Esophagus (tissue), 2 donors: ENCODE measurements around the gene FGF1. TPM values are rescaled to one million over a fixed set of nuclear protein-coding genes. Genes with fewer than 3 reads are reported as not detected.
"Not testable (repeated sequence)": the region's sequence is repeated elsewhere in the genome, so short reads cannot be mapped to it uniquely, and the experiment has no call there.

Experiments
- H3K27ac ChIP-seq, 2 donors: one replicate each; pipeline ENCODE4 v1.5.1; 2013; ENCODE audit warnings: low read depth in 2 of 2, mild to moderate bottlenecking in 2 of 2, inconsistent platforms in 1 of 2, low read length in 1 of 2, moderate library complexity in 1 of 2
- H3K27me3 ChIP-seq, 2 donors: one replicate each; pipeline ENCODE4 v1.6.1; 2013; ENCODE audit warnings: low read length in 2 of 2, control low read depth in 1 of 2, mild to moderate bottlenecking in 1 of 2; ENCODE audit not compliant: insufficient read depth in 2 of 2, control insufficient read depth in 1 of 2
- H3K36me3 ChIP-seq, 2 donors: one replicate each; pipeline ENCODE4 v1.6.1; 2013; ENCODE audit warnings: low read length in 1 of 2; ENCODE audit not compliant: control insufficient read depth in 2 of 2, insufficient read depth in 2 of 2
- H3K4me1 ChIP-seq, 2 donors: one replicate each; pipeline ENCODE4 v1.6.1; 2013; ENCODE audit warnings: low read length in 1 of 2; ENCODE audit not compliant: control insufficient read depth in 2 of 2, insufficient read depth in 2 of 2
- H3K4me3 ChIP-seq, 2 donors: one replicate each; pipeline ENCODE4 v1.5.1; 2013; ENCODE audit warnings: low read length in 2 of 2, mild to moderate bottlenecking in 2 of 2, low read depth in 1 of 2, moderate library complexity in 1 of 2
- H3K9me3 ChIP-seq, 2 donors: one replicate each; pipeline ENCODE4 v1.6.1; 2013; ENCODE audit warnings: mild to moderate bottlenecking in 2 of 2, low read depth in 1 of 2, low read length in 1 of 2, moderate library complexity in 1 of 2; ENCODE audit not compliant: control insufficient read depth in 2 of 2, insufficient read depth in 1 of 2
- WGBS, 2 donors: extraction: QIAGEN DNeasy Blood & Tissue Kit; methylation state at CpG; one replicate each; pipeline ENCODE4 v1.1.7; 2013; 5-methylcytosine and 5-hydroxymethylcytosine counted together
- polyA plus RNA-seq, 2 donors: library from polyadenylated mRNA; stranded (reverse); fragments of 200-250 nt; gene quantifications; one replicate each; pipeline ENCODE4 v1.2.3, GENCODE V29; 2013
- donor health status: healthy with polysubstance abuse.
- donor health status: Bipolar disorder and iron deficiency.

The FGF1 gene
- polyA plus RNA-seq, 2 donors: 0.56 to 0.57 TPM

- no peaks in the 10 kb centered on the region for H3K4me1 ChIP-seq
- no peak overlapping the region for H3K27ac ChIP-seq
- H3K36me3 ChIP-seq: no peaks in the 10 kb centered on the region
- H3K9me3 ChIP-seq: no peaks in the 10 kb centered on the region
- H3K27me3 ChIP-seq: no peaks in the 10 kb centered on the region
- no peak overlapping the region for H3K4me3 ChIP-seq
- 76 to 81% methylated on average over 8 of the region's 8 CpGs for WGBS, 2 donors
Observed at GRCh38 chr5:142650881-142651280, 35.0 kb downstream of the FGF1 start.

GRCh38 chr5:142650060-142650459 is 35.8 kb downstream of the FGF1 start:
- no peak overlapping the region for H3K27ac ChIP-seq
- H3K9me3 ChIP-seq: no peaks in the 10 kb centered on the region
- 61 to 66% methylated on average over 3 of the region's 3 CpGs for WGBS, 2 donors
- H3K4me3 ChIP-seq: no peak overlapping the region
- H3K27me3 ChIP-seq: no peaks in the 10 kb centered on the region
- H3K4me1 ChIP-seq: peaks cover 0 to 3% of the 10 kb centered on the region in 2 donors
- no peaks in the 10 kb centered on the region for H3K36me3 ChIP-seq

- H3K36me3 ChIP-seq, H3K9me3 ChIP-seq, H3K4me3 ChIP-seq, H3K4me1 ChIP-seq, H3K27ac ChIP-seq, H3K27me3 ChIP-seq: not testable (repeated sequence)
- WGBS, 2 donors: 91 to 96% methylated on average over 3 of the region's 3 CpGs
Observed at GRCh38 chr5:142648108-142648507, 37.8 kb downstream of the FGF1 start.

GRCh38 chr5:142645456-142645855 is 40.4 kb downstream of the FGF1 start:
- Histone ChIP-seq H3K4me1 (peaks cover 0 to 3% of the 10 kb centered on the region in 2 donors), H3K27ac (peak overlapping the region in 1 of 2 donors; percentile 15), H3K36me3 (no peaks in the 10 kb centered on the region), H3K9me3 (no peaks in the 10 kb centered on the region), H3K27me3 (no peaks in the 10 kb centered on the region), H3K4me3 (no peak overlapping the region)
- WGBS, 2 donors: 66 to 71% methylated on average over 1 of the region's 1 CpG

GRCh38 chr5:142644640-142645361 is 41.1 kb downstream of the FGF1 start:
- H3K36me3 ChIP-seq: no peaks in the 10 kb centered on the region
- WGBS, 2 donors: 25 to 31% methylated on average over 10 of the region's 10 CpGs

GRCh38 chr5:142644127-142644526 is 41.8 kb downstream of the FGF1 start:
- Histone ChIP-seq H3K9me3 (no peaks in the 10 kb centered on the region), H3K27ac (no peak overlapping the region), H3K4me3 (no peak overlapping the region), H3K4me1 (peaks cover 0 to 3% of the 10 kb centered on the region in 2 donors), H3K36me3 (no peaks in the 10 kb centered on the region), H3K27me3 (no peaks in the 10 kb centered on the region)
- 64 to 70% methylated on average over 5 of the region's 5 CpGs for WGBS, 2 donors

More at GRCh38 chr5:142644640-142645361, 41.1 kb downstream of the FGF1 start:
- Histone ChIP-seq H3K9me3 (no peaks in the 10 kb centered on the region), H3K4me3 (no peak overlapping the region), H3K27me3 (no peaks in the 10 kb centered on the region), H3K27ac (peak overlapping the region in 1 of 2 donors; percentile 15), H3K4me1 (peaks cover 0 to 3% of the 10 kb centered on the region in 2 donors)

GRCh38 chr5:142643634-142644033 is 42.3 kb downstream of the FGF1 start:
- Histone ChIP-seq H3K27ac (no peak overlapping the region), H3K27me3 (no peaks in the 10 kb centered on the region), H3K4me1 (peaks cover 0 to 3% of the 10 kb centered on the region in 2 donors), H3K9me3 (no peaks in the 10 kb centered on the region), H3K4me3 (no peak overlapping the region), H3K36me3 (no peaks in the 10 kb centered on the region)
- WGBS, 2 donors: 86 to 90% methylated on average over 5 of the region's 5 CpGs

- no peak overlapping the region for H3K4me3 ChIP-seq
- H3K9me3 ChIP-seq: no peaks in the 10 kb centered on the region
- 81 to 91% methylated on average over 3 of the region's 3 CpGs for WGBS, 2 donors
- no peaks in the 10 kb centered on the region for H3K27me3 ChIP-seq
- H3K36me3 ChIP-seq: no peaks in the 10 kb centered on the region
- H3K4me1 ChIP-seq: peaks cover 0 to 3% of the 10 kb centered on the region in 2 donors
- no peak overlapping the region for H3K27ac ChIP-seq
Observed at GRCh38 chr5:142642427-142642826, 43.5 kb downstream of the FGF1 start.

GRCh38 chr5:142641711-142642110 is 44.2 kb downstream of the FGF1 start:
- WGBS, 2 donors: 79 to 83% methylated on average over 4 of the region's 4 CpGs
- H3K27ac ChIP-seq: no peak overlapping the region
- H3K36me3 ChIP-seq: no peaks in the 10 kb centered on the region
- H3K4me1 ChIP-seq: peaks cover 0 to 3% of the 10 kb centered on the region in 2 donors
- H3K27me3 ChIP-seq: no peaks in the 10 kb centered on the region
- H3K9me3 ChIP-seq: no peaks in the 10 kb centered on the region
- H3K4me3 ChIP-seq: no peak overlapping the region
